ENCODE measurements around the gene MRGPRE.

DNA sequence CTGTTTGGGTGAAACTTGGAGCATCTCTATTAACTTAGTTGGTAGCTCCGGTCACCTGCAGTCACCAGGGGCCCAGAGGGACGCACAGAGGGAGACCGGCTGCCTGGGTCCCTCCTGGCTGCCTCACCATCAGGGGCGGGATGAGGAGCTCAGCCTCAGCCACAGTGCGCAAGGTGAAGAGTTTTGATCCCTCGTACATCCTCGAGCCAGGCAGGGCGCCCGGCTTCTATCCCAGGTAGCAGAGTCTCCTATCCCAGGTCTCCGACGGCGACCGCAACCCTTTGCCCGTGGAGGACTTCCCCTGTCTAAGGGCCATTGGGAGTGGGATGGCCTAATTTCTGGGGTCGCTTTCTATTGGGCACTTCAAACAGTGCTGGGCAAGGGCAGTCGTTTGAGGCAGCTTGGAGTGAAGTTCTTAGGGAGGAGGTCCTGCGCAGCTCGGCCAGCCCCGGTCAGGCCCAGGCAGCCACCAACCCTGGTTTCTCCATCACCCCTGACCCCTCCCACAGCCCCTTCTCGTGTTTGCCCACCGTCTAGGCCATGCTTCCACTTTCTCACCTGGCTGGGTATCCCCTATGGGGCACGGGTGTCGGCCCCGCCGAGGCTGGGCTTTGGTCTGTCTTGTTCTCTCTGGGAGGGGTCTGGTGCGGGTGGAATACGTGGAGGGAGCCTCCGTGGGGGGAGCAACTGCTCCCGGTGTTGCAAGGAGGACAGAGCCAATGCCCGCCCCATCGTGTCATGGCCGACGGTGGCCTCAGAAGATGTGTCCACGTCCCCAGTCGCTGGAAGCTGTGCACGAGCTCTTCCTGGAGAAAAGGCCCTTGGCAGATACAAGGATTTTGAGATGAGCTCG lies 10.0 kb downstream of the MRGPRE start:
- TF ChIP-seq, protein P1, sequence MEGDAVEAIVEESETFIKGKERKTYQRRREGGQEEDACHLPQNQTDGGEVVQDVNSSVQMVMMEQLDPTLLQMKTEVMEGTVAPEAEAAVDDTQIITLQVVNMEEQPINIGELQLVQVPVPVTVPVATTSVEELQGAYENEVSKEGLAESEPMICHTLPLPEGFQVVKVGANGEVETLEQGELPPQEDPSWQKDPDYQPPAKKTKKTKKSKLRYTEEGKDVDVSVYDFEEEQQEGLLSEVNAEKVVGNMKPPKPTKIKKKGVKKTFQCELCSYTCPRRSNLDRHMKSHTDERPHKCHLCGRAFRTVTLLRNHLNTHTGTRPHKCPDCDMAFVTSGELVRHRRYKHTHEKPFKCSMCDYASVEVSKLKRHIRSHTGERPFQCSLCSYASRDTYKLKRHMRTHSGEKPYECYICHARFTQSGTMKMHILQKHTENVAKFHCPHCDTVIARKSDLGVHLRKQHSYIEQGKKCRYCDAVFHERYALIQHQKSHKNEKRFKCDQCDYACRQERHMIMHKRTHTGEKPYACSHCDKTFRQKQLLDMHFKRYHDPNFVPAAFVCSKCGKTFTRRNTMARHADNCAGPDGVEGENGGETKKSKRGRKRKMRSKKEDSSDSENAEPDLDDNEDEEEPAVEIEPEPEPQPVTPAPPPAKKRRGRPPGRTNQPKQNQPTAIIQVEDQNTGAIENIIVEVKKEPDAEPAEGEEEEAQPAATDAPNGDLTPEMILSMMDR (optimal IDR thresholded peaks at IDR 0.05 in 1 of 3, IDR thresholded peaks at IDR 0.05 in 1 of 3, conservative IDR thresholded peaks at IDR 0.05 in 1 of 3; ENCODE audit: extremely low read depth in 1 of 3, insufficient read depth in 2 of 3, low read length in 3 of 3), result no peak
- TF ChIP-seq EZH2 (IDR thresholded peaks at IDR 0.05; ENCODE audit: low read length), result no peak

Measured in keratinocyte (primary cell).